Liver (tissue), 3 donors: Measurements from ENCODE around the gene DCDC2C.

ENCODE experiments used
- ATF3 ChIP-seq: IDR thresholded peaks from 2 replicates; pipeline ENCODE4 v1.6.1; 2016; ENCODE audit warnings: antibody characterized with exemption
- CTCF ChIP-seq: fragments of 150-350 bp; IDR thresholded peaks from 2 replicates; pipeline ENCODE4 v1.5.1; 2017; ENCODE audit warnings: improper control_type of control experiment, low read depth, low read length; ENCODE audit not compliant: missing input control
- FOXA1 ChIP-seq: IDR thresholded peaks from 2 replicates; pipeline ENCODE4 v1.6.1; 2016; ENCODE audit warnings: antibody characterized with exemption
- GABPA ChIP-seq, 2 donors: IDR thresholded peaks in 1 of 2; conservative IDR thresholded peaks in 1 of 2; 2 replicates each; pipeline ENCODE4 v1.6.1; 2016; ENCODE audit warnings: antibody characterized with exemption in 2 of 2, mild to moderate bottlenecking in 1 of 2, moderate library complexity in 1 of 2
- JUND ChIP-seq, 2 donors: IDR thresholded peaks; 2 replicates each; pipeline ENCODE4 v1.6.1; 2016; ENCODE audit warnings: antibody characterized with exemption in 2 of 2
- MAX ChIP-seq: IDR thresholded peaks from 2 replicates; pipeline ENCODE4 v1.6.1; 2016; ENCODE audit warnings: antibody characterized with exemption
- NR2F2 ChIP-seq: IDR thresholded peaks from 2 replicates; pipeline ENCODE4 v1.6.1; 2016; ENCODE audit warnings: antibody characterized with exemption
- RAD21 ChIP-seq, 2 donors: IDR thresholded peaks; 2 replicates each; pipeline ENCODE4 v1.6.1; 2016; ENCODE audit warnings: antibody characterized with exemption in 2 of 2, mild to moderate bottlenecking in 2 of 2
- REST ChIP-seq: IDR thresholded peaks from 2 replicates; pipeline ENCODE4 v1.6.1; 2016; ENCODE audit warnings: antibody characterized with exemption, mild to moderate bottlenecking
- SP1 ChIP-seq: IDR thresholded peaks from 2 replicates; pipeline ENCODE4 v1.6.1; 2018; ENCODE audit warnings: antibody characterized with exemption, mild to moderate bottlenecking
- TAF1 ChIP-seq: conservative IDR thresholded peaks from 2 replicates; pipeline ENCODE4 v1.6.1; 2016; ENCODE audit warnings: antibody characterized with exemption, mild to moderate bottlenecking
- YY1 ChIP-seq: IDR thresholded peaks from 2 replicates; pipeline ENCODE4 v1.6.1; 2016; ENCODE audit warnings: antibody characterized with exemption, mild to moderate bottlenecking
- ZBTB33 ChIP-seq: IDR thresholded peaks from 2 replicates; pipeline ENCODE4 v1.6.1; 2016; ENCODE audit warnings: antibody characterized with exemption
- donor health status: healthy.
- donor health status: healthy.

- no peak for TF ChIP-seq REST
- no peak for TF ChIP-seq CTCF
- TF ChIP-seq MAX: no peak
- no peak for TF ChIP-seq ZBTB33
- TF ChIP-seq TAF1: no peak
- TF ChIP-seq YY1: no peak
- no peak for TF ChIP-seq SP1
- TF ChIP-seq RAD21 (IDR thresholded peaks at IDR 0.05): no peak
- TF ChIP-seq JUND (IDR thresholded peaks at IDR 0.05): no peak
- no peak for TF ChIP-seq NR2F2
- TF ChIP-seq GABPA (IDR thresholded peaks at IDR 0.05 in 1 of 2, conservative IDR thresholded peaks at IDR 0.05 in 1 of 2): no peak
- TF ChIP-seq ATF3: no peak
- TF ChIP-seq FOXA1: no peak
These were observed 191.6 kb downstream of the DCDC2C start for GRCh38 chr2:3895021-3895420.
